WI38 (cell line): ENCODE measurements around the gene AMMECR1L.
"Not testable (repeated sequence)": the region's sequence is repeated elsewhere in the genome, so short reads cannot be mapped to it uniquely, and the experiment has no call there.

Source experiments
- H3K4me3 ChIP-seq: 2 replicates; pipeline ENCODE4 v1.5.1; 2011; ENCODE audit warnings: low read depth, mild to moderate bottlenecking, control low read depth, low read length
- CTCF ChIP-seq: IDR thresholded peaks from 2 replicates; pipeline ENCODE4 v1.5.1; 2012; ENCODE audit warnings: low read depth, mild to moderate bottlenecking, control low read depth, low read length

AMMECR1L gene

GRCh38 chr2:127893494-127893893 lies 7.7 kb upstream of the AMMECR1L start:
- no peak overlapping the region for H3K4me3 ChIP-seq
- TF ChIP-seq CTCF: no peak

GRCh38 chr2:127893033-127893432 lies 7.3 kb upstream of the AMMECR1L start:
- TF ChIP-seq CTCF: no peak
- H3K4me3 ChIP-seq: no peak overlapping the region

- H3K4me3 ChIP-seq: no peak overlapping the region
- no peak for TF ChIP-seq CTCF
These were observed 6.1 kb upstream of the AMMECR1L start for GRCh38 chr2:127891811-127892210.

GRCh38 chr2:127890756-127891155 lies 5.0 kb upstream of the AMMECR1L start:
- H3K4me3 ChIP-seq: not testable (repeated sequence)

- H3K4me3 ChIP-seq: no peak overlapping the region
- no peak for TF ChIP-seq CTCF
These were observed 3.0 kb upstream of the AMMECR1L start for GRCh38 chr2:127888772-127889171.

GRCh38 chr2:127887776-127888130 lies 2.0 kb upstream of the AMMECR1L start:
- peak overlapping the region; percentile 65 for H3K4me3 ChIP-seq
- no peak for TF ChIP-seq CTCF

GRCh38 chr2:127887082-127887775 lies 1.5 kb upstream of the AMMECR1L start:
- TF ChIP-seq CTCF: no peak
- H3K4me3 ChIP-seq: peak overlapping the region; percentile 65

GRCh38 chr2:127886593-127886935 lies 808 bp upstream of the AMMECR1L start:
- H3K4me3 ChIP-seq: peak overlapping the region; percentile 65

GRCh38 chr2:127884861-127885740 lies 655 bp downstream of the AMMECR1L start:
- H3K4me3 ChIP-seq: peak overlapping the region; percentile 60
